GM21529 (cell line): ENCODE data around the gene ZBTB44.
A peak's percentile ranks its signal among the peaks of the same experiment; 100 is the strongest.
"Not testable (repeated sequence)": the region's sequence is repeated elsewhere in the genome, so short reads cannot be mapped to it uniquely, and the experiment has no call there.

Source experiments
- ATAC-seq: cut with Tn5 transposase; IDR thresholded peaks from one replicate; pipeline ENCODE4 v1.9.1; 2021; ENCODE audit not compliant: unreplicated experiment

The ZBTB44 gene

DNA sequence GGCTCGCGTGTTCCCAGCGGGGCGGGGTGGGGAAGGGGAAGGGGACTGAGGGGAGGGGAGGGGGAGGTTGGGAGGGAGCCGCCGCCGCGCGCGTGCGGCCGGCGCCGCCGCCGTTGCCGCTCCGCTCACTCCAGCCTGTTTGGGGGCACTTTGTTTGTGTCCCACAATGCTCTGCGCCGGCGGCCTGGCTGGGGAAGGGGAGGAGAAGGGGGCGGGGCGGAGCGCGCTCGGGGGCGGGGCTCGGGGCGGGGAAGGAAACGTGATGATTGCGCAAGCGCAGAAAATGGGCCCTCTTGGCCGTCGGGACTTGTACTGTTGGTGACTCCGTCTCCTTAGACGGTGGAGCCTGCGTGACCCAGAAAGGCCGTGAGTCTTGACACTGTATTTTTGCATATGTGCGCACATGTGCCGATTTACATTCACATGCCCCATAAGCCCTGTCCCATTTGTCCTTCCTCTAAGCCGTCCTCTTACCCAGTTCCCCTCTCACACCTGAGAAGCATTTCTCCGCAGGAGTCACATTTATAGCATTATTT is at the start of gene ZBTB44:
ZBTB44 (minus strand) TSS at position 168 of the 536 bp plus-strand sequence. CDS start 53,044 bp downstream, outside the sequence.
- peak; percentile 55 for ATAC-seq

- ATAC-seq, result no peak
Measured at GRCh38 chr11:130359419-130359818, 44.7 kb upstream of the ZBTB44 start.

- ATAC-seq, result no peak
Measured at GRCh38 chr11:130358398-130358797, 43.7 kb upstream of the ZBTB44 start.

DNA sequence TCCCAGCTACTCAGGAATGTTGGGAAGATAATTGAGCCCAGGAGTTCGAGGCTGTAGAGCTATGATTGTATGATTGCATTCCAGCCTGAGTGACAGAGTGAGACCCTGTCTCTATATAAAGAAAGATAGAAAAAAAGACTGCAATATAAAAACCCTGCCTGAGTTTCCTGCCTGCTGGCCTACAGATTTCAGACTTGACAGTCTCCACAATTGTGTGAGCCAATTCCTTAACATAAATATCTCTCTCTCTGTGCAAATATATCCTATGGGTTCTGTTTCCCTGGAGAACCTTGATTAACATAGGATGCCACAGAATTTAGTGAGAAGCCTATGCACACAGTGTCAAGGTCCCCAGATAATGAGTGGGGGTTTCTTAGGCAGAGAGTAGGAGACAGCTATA is 32.5 kb upstream of the ZBTB44 start:
- no peak for ATAC-seq

GRCh38 chr11:130344841-130345240 is 30.1 kb upstream of the ZBTB44 start:
- ATAC-seq, result no peak

DNA sequence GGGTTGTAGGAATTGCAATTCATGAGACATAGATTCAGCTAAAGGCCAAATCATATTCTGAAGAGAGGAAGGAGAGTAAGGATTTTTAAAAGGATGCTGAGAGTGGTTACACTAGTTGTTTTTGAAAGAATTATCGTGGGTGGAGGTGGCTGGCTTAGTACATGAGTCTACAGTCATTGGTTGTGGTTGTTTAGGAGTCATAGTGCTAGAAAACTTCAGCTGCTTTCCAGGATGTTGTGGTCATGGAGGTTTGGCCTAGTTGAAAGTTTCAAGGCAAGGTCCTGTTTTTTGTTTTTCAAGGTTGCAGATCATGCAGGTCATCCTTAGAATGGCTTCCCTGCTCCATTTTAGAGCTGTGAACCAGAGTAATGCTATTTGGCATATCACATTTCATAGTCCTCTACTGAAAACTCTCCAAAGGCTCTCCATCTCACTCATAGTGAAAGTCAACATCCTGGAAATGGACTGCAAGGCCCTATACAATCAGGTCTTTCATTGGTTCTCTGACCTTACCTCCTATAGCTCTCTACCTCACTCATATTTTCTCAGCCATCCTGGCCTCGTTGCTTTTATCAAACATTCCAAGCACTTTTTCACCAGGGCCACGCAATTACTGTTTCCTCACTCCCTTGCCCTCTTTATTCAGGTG is 26.1 kb upstream of the ZBTB44 start:
- no peak for ATAC-seq

DNA sequence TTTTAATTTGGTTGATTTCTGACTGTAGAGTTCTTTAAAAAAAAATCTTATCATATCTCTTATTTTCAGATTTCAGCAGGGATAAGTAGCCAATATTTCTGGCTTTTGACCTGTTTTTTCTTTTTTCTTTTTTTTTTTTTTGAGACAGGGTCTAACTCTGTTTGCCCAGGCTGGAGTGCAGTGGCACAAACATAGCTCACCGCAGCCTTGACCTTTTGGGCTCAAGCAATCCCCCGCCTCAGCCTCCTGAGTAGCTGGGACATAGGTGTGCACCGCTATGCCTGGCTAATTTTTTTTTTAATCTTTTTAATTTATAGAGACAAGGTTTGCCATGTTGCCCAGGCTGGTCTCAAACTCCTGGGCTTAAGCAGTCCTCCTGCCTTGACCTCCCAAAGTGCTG is 23.9 kb upstream of the ZBTB44 start:
- ATAC-seq, result no peak

- no peak for ATAC-seq
Measured at GRCh38 chr11:130337281-130338089, 22.8 kb upstream of the ZBTB44 start.

DNA sequence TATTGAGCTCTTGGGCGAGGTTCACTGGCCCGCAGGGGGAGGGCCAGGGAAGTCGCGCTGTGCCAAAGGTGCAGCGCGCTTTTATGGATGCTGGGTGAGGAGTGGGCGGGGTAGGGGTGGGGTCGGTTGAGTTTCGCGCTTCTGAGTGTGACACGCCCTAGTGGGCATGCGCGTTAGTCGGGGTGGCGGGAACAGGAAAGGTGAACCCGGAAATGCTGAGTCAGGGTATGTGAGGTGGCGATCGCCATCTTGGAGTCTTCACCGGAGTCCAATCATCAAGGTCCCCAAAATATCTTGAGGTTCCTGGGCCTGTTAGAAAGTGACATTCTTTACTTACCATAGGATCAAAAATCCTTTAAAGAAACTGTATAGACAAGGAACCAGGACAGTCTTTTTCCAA is 16.7 kb upstream of the ZBTB44 start:
- ATAC-seq, result not testable (repeated sequence)

DNA sequence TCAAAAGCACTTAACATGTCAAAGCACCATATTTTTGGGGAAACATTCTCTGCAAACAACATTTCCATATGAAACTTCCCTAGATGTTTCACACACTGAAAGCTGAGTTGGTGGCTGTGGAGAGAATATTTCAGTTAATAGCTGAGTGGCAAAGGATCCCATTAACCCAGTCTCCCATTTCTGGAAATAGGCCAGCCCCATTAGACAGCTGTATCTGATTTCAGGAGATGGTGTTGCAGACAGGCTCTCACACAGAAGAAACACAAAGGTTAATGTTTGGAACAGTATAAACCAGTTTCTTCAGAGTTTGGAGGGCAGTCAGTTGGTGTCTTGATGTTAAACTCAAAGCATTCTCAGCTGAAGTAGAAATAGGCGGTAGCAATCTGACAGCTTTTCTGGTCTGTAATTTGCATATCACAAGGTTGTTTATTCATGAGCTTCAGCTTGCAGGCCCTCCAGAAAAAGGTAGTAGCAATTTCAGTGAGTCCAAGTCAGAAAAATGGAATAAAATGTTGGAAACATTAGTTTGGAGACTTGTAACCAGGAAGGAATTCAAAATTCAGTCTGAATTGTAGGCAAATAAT is 15.5 kb upstream of the ZBTB44 start:
- no peak for ATAC-seq

DNA sequence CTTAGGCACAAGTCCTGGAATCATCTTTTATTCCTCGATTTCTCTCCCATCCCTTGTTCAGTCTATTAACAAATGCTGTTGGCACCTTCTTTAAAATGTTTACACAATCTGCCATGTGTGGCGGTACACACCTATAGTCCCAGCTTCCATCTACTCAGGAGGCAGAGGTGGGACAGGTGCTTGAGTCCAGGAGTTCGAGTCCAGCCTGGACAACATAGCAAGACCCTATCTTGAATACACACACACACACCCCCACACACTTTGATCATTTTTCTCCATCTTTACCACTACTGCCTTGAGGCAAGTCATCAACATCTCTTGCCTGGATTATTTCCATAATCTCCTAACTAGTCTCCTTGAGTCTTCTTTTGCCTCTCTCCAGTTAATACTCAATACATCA is 13.7 kb upstream of the ZBTB44 start:
- no peak for ATAC-seq

- ATAC-seq, result no peak
Measured at GRCh38 chr11:130327716-130328115, 13.0 kb upstream of the ZBTB44 start.

- ATAC-seq, result no peak
Measured at GRCh38 chr11:130325691-130326090, 11.0 kb upstream of the ZBTB44 start.

DNA sequence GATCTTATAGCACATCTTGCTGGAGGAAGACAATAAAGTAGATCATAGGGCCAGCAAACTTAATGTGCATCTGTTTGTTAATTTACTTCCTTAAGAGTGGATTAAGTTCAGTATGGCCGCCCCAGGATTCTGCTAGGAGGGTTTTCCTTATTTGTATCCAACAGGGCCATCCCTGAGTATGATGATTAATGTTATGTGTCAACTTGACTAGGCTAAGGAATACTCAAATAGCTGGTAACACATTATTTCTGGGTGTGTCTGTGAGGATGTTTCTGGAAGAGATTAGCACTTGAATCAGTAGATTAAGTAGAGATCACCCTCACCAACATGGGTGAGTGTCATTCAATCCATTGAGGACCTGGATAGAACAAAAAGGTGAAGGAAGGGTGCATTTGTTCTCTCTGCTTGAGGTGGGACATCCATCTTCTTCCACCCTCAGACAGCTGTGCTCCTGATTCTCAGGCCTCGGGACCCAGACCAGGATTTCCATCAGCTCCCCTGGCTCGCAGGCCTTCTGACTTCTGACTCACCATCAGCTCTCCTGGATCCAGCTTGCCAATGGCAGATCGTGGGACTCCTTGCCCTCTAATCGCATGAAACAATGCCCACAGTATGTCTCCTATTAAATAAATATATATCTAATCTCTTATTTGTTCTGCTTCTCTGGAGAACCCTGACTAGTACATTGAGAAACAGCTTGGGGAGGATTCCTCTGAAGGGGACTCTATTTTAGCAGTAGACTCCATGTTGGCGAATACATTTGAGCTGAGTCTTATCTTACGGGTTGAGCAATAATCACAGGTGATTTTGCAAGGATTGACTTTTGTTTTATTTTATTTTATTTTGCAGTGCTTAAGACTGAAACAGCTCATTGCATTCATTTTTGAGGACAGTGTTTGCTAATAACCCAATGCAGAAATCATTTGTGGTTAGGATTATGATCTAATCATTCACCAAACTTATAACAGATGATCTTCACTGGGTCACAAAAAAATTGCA is 9.0 kb upstream of the ZBTB44 start:
- no peak for ATAC-seq

DNA sequence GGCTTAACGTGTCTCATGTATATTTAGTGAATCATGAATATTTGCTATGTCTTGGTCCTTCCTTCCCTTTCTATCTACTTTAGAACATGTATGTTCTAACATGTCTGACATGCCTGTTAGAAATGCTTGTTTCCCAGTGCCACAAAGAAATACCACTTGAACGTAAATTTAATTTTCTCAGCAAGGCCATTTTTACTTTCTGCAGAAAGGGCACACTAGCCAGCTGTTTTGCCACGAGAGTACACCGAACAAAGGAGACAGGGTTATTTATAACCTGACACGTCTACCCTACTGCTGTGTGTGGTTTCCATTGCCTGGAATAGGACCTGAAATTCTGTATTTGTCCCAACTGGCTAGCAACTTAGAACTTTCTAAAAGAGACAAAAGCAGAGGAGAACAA is 7.4 kb upstream of the ZBTB44 start:
- ATAC-seq, result no peak

DNA sequence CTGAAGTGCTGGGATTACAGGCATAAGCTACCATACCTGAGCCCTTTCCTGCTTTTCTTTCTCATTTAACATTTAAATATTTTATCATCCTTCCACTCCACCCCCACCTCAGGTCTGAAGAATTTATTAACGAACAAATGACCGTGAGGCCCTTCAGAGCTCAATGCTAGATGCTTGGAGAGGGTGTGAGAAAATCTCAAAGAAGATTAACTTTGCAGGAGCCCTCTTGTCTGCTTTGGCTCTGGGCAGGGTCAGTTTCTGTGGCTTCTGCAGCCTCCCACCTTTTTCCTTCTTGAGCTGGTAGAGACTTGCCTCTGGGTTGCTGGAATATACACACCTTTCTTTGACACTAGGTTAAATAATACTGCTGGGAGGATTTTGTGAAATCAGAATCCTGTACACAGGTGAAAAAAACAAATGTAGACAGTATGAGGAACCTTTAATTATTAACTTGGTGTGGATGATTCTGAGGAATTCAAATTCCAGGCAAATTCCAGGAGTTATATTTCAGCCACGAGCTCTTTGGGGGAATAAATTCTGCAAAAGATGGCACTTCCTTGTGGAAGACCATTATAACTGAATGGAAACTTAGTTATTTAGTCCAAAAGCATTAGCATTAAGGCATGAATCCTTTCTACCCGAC is 3.4 kb upstream of the ZBTB44 start:
- ATAC-seq, result no peak

- ATAC-seq, result peak; percentile 35
Measured at GRCh38 chr11:130315354-130315970, 745 bp upstream of the ZBTB44 start.

DNA sequence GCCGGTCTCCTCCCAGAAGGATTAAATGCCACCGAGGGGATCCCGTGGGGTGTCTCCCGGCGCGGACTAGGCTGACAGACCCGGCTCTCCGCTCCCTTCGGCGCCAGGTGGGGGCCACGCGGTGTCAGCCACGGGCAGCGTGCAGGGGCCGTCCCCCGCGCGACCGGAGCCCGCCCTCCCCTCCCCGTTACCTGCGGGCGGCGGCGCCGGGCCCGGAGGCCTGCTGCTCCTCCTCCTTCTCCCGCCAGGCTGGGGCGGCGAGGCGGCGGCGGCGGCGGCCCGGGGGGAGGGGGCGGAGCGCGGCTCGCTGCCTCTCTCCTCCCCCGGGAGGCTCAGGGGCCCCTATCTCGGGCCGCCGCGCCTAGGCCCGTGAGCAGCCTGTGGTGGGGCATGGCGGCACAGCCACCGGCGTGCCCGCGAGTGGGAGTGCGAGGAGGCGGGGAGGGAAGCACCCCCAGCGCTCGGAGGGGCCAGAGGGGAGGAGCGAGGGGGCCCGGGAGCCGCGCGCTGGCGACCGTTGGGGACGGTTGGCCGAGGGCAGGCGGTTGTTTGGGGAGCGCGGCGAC is 450 bp downstream of the ZBTB44 start:
- ATAC-seq, result peak; percentile 53

DNA sequence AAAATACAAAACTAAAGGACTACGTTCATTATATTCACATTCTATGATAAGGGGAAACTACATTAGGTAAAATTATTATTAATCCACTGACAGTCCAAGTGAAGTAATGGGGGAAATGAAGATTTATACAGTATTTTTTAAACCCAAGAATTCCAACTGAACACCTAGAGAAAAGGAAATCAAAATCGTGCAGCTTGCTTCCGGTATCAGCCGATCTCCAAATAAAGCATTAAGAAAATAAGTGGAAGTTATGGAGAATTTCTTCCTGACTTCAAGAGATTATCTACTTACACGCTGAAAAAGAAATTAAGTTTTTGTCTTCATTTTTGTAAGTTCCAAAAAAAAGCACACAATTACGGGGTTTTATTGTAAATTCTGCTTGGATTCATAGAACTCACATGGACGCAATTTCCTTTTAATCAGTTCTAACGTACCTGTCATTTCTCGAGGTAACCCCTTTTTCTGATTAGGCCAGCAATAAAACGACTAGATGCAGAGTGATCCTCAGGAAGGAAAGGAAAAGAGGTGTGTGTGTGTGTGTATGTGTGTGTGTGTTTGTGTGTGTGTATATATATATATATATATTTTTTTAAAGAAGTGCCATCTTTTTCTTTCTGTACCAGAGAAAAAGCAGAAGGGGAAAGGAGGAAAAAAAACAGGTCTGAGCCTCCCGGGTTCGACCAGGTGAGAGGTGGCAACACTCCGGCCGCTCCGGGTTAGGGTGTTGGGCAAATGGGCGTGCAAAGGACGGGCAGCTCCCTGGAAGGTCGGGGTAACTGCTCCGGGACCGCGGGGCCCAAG is 1.1 kb downstream of the ZBTB44 start:
- ATAC-seq, result no peak
